A549 (cell line): ENCODE measurements around the gene C14orf119. TPM values are rescaled to one million over a fixed set of nuclear protein-coding genes. Genes with fewer than 3 reads are reported as not detected.

ENCODE experiments used
- ATAC-seq, 2 experiments: fragments of 200-7000 bp in 1 of 2; fragments of >200 bp in 1 of 2; cut with Nextera tagmentation in 1 of 2; cut with Tn5 transposase in 1 of 2; 3 replicates each; pipeline versions ENCODE4 v1.8.0 to v1.9.1; 2018 to 2020; ENCODE audit warnings: mild to moderate bottlenecking in 1 of 2, moderate library complexity in 1 of 2
- CTCF ChIA-PET: fragments of 300-600 bp; sonication (Branson Sonifier 250); formaldehyde crosslinking; extraction: SDS; loops from one replicate; lab custom pipeline; 2021; ENCODE audit warnings: antibody characterized with exemption, inconsistent platforms; lab: Yijun Ruan, JAX
- POLR2A ChIA-PET: fragments of 350-600 bp; formaldehyde crosslinking; extraction: SDS; loops from one replicate; lab custom pipeline; 2021; ENCODE audit warnings: antibody characterized with exemption, inconsistent platforms; lab: Yijun Ruan, JAX
- DNase-seq, 2 experiments: peaks; one replicate each; pipeline versions ENCODE4 v3.0.0 to v3.0.0-alpha.2; 2011 to 2016; ENCODE audit warnings: low read depth in 1 of 2, low spot score in 1 of 2
- FAIRE-seq: peaks from 2 replicates; lab custom pipeline; 2011; peaks lifted over from hg19 to GRCh38; lab: Jason Lieb, UNC
- H3K27ac ChIP-seq, 2 experiments: fragments of >200 bp; sonication (Bioruptor Twin); formaldehyde crosslinking; 3 replicates each; pipeline ENCODE4 v1.5.1; 2016 to 2017
- H3K4me1 ChIP-seq: fragments of >200 bp; sonication (Bioruptor Twin); formaldehyde crosslinking; 3 replicates; pipeline ENCODE4 v1.6.1; 2016
- H3K4me2 ChIP-seq: fragments of >200 bp; sonication (Bioruptor Twin); formaldehyde crosslinking; 3 replicates; pipeline ENCODE4 v1.6.1; 2016
- H3K4me3 ChIP-seq: fragments of >200 bp; sonication (Bioruptor Twin); formaldehyde crosslinking; 3 replicates; pipeline ENCODE4 v1.5.1; 2016
- H3K9me3 ChIP-seq: fragments of >200 bp; sonication (Bioruptor Twin); formaldehyde crosslinking; 3 replicates; pipeline ENCODE4 v1.6.1; 2016
- CBX8 ChIP-seq: fragments of 200-600 bp; sonication (generic); IDR thresholded peaks from 2 replicates; pipeline ENCODE4 v1.6.1; 2016
- CHD4 ChIP-seq: fragments of 200-600 bp; sonication (generic); IDR thresholded peaks from 2 replicates; pipeline ENCODE4 v1.6.1; 2016; ENCODE audit warnings: antibody characterized with exemption, mild to moderate bottlenecking, borderline replicate concordance
- FOSB ChIP-seq: fragments of 250-450 bp; sonication (Bioruptor Pico); IDR thresholded peaks from 2 replicates; pipeline ENCODE4 v1.5.0; 2020; ENCODE audit warnings: mild to moderate bottlenecking, moderate library complexity
- FOXS1 ChIP-seq: fragments of 250-450 bp; sonication (Bioruptor Pico); IDR thresholded peaks from 2 replicates; pipeline ENCODE4 v1.5.0; 2020; ENCODE audit warnings: mild to moderate bottlenecking, moderate library complexity
- HOXB5 ChIP-seq: fragments of 250-450 bp; sonication (Bioruptor Pico); IDR thresholded peaks from 2 replicates; pipeline ENCODE4 v1.5.0; 2020; ENCODE audit warnings: mild to moderate bottlenecking, moderate library complexity
- KDM1A ChIP-seq: fragments of 200-600 bp; sonication (generic); IDR thresholded peaks from 2 replicates; pipeline ENCODE4 v1.6.1; 2016; ENCODE audit warnings: low read depth, mild to moderate bottlenecking
- KDM5A ChIP-seq: fragments of 200-600 bp; sonication (generic); IDR thresholded peaks from 2 replicates; pipeline ENCODE4 v1.6.1; 2016; ENCODE audit warnings: antibody characterized with exemption, mild to moderate bottlenecking
- MYC ChIP-seq: IDR thresholded peaks from 2 replicates; pipeline ENCODE4 v1.6.1; 2012; ENCODE audit warnings: mild to moderate bottlenecking, inconsistent platforms, low read length, improper control_type of control experiment, borderline replicate concordance
- NFE2L2 ChIP-seq: fragments of 150-350 bp; conservative IDR thresholded peaks from 2 replicates; pipeline ENCODE4 v1.6.1; 2014; ENCODE audit warnings: low read length
- POLR2A ChIP-seq: IDR thresholded peaks from 2 replicates; pipeline ENCODE4 v1.6.1; 2012; ENCODE audit warnings: mild to moderate bottlenecking, low read length
- RAD21 ChIP-seq, 2 experiments: fragments of >200 bp in 1 of 2; sonication (Bioruptor Twin) in 1 of 2; formaldehyde crosslinking in 1 of 2; IDR thresholded peaks in 1 of 2; conservative IDR thresholded peaks in 1 of 2; 2 replicates in 1 of 2; 3 replicates in 1 of 2; pipeline ENCODE4 v1.6.1; 2012 to 2018; ENCODE audit warnings: inconsistent platforms in 1 of 2
- TFCP2L1 ChIP-seq: fragments of 250-450 bp; sonication (Bioruptor Pico); IDR thresholded peaks from 2 replicates; pipeline ENCODE4 v1.5.0; 2021; ENCODE audit warnings: mild to moderate bottlenecking
- ZC3H11A ChIP-seq: fragments of 450-650 bp; IDR thresholded peaks from 2 replicates; pipeline ENCODE4 v1.6.1; 2014; ENCODE audit warnings: antibody characterized with exemption, mild to moderate bottlenecking
- ZNF302 ChIP-seq: fragments of 250-450 bp; sonication (Bioruptor Pico); IDR thresholded peaks from 2 replicates; pipeline ENCODE4 v1.9.0; 2021; ENCODE audit warnings: inconsistent platforms, mild to moderate bottlenecking, moderate library complexity
- WGBS: methylation state at CpG from one replicate; pipeline ENCODE4 v1.1.6; 2017; ENCODE audit errors: missing lambda C conversion rate; 5-methylcytosine and 5-hydroxymethylcytosine counted together
- polyA plus RNA-seq, 4 experiments: library from polyadenylated mRNA; depleted of rRNA in 3 of 4; stranded (reverse); fragments of >200 nt; fragmentation: RNase III in 1 of 4; extraction: RNeasy Plus Mini Kit Qiagen cat#74134 plus additional on column Dnase treatment in 1 of 4; gene quantifications; 2 replicates in 3 of 4; 3 replicates in 1 of 4; pipeline ENCODE4 v1.2.3, GENCODE V29; 2011 to 2017
- TF ChIP-seq, protein P1 (sequence below): IDR thresholded peaks from 2 replicates; pipeline ENCODE4 v1.6.1; 2012
- TF ChIP-seq, protein P2 (sequence below): IDR thresholded peaks from 2 replicates; pipeline ENCODE4 v1.6.1; 2012; ENCODE audit warnings: low read depth, borderline replicate concordance
- TF ChIP-seq, protein P3 (sequence below): fragments of 150-350 bp; IDR thresholded peaks from 2 replicates; pipeline ENCODE4 v1.6.1; 2014; ENCODE audit warnings: low read depth, mild to moderate bottlenecking, low read length
- TF ChIP-seq, protein P4 (sequence below): fragments of 200-600 bp; sonication (generic); IDR thresholded peaks from 2 replicates; pipeline ENCODE4 v1.6.1; 2016; ENCODE audit warnings: antibody characterized with exemption, mild to moderate bottlenecking, moderate library complexity
- TF ChIP-seq, protein P5 (sequence below): fragments of >200 bp; sonication (Bioruptor Twin); formaldehyde crosslinking; IDR thresholded peaks from 2 replicates; pipeline ENCODE4 v1.6.1; 2016
- TF ChIP-seq, protein P6 (sequence below): fragments of 450-650 bp; IDR thresholded peaks from 2 replicates; pipeline ENCODE4 v1.6.1; 2014; ENCODE audit warnings: antibody characterized with exemption

The C14orf119 gene
- polyA plus RNA-seq, 2 of the 4 experiments (the other 2 are of a cell fraction) = 82.5 to 102 TPM

DNA sequence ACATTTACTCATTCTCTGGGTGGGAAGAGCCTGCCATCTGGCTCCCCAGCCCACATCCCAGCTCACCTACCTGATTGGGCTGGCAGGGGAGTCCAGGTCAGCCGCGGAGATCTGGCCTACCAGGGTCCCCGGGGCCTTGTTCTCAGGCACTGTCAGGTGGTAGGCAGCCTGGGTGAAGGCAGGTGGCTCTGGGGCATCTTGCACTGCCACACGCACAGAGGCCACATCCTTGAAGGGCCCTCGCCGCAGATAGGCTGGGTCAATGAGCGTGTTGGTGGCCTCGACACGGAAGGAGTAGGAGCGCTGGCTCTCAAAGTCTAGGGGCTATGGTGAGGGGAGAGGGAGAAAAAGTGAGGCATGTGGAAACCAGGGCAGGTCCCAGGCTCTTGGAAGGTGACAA lies 41.9 kb upstream of the C14orf119 start:
- no peak for DNase-seq
- ATAC-seq = no peak
- Histone ChIP-seq H3K9me3 (no peaks in the 10 kb centered on the region), H3K4me3 (no peak overlapping the region), H3K27ac (no peak overlapping the region), H3K4me2 (no peak overlapping the region), H3K4me1 (peaks cover 18% of the 10 kb centered on the region)
- no peak for FAIRE-seq
- POLR2A ChIA-PET = interaction anchor here (0.5 kb wide), 1 partner anchor 138 kb away, joined by 3 read pairs; no protein-coding TSS in a partner anchor
- WGBS = 91% methylated on average over 8 of the region's 10 CpGs
- TF ChIP-seq HOXB5 (CRISPR knock-in tag) (no peak), CBX8 (no peak), CHD4 (no peak), ZNF302 (CRISPR knock-in tag) (no peak), KDM1A (no peak), RAD21 (conservative IDR thresholded peaks at IDR 0.05 in 1 of 2, IDR thresholded peaks at IDR 0.05 in 1 of 2) (no peak), FOXS1 (CRISPR knock-in tag) (no peak), MYC (no peak), FOSB (CRISPR knock-in tag) (no peak), NFE2L2 (no peak), TFCP2L1 (no peak), POLR2A (no peak), KDM5A (no peak), ZC3H11A (no peak)
- TF ChIP-seq, protein P1, sequence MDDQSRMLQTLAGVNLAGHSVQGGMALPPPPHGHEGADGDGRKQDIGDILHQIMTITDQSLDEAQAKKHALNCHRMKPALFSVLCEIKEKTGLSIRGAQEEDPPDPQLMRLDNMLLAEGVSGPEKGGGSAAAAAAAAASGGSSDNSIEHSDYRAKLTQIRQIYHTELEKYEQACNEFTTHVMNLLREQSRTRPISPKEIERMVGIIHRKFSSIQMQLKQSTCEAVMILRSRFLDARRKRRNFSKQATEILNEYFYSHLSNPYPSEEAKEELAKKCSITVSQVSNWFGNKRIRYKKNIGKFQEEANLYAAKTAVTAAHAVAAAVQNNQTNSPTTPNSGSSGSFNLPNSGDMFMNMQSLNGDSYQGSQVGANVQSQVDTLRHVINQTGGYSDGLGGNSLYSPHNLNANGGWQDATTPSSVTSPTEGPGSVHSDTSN = no peak
- TF ChIP-seq, protein P2, sequence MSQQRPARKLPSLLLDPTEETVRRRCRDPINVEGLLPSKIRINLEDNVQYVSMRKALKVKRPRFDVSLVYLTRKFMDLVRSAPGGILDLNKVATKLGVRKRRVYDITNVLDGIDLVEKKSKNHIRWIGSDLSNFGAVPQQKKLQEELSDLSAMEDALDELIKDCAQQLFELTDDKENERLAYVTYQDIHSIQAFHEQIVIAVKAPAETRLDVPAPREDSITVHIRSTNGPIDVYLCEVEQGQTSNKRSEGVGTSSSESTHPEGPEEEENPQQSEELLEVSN = no peak
- TF ChIP-seq, protein P3, sequence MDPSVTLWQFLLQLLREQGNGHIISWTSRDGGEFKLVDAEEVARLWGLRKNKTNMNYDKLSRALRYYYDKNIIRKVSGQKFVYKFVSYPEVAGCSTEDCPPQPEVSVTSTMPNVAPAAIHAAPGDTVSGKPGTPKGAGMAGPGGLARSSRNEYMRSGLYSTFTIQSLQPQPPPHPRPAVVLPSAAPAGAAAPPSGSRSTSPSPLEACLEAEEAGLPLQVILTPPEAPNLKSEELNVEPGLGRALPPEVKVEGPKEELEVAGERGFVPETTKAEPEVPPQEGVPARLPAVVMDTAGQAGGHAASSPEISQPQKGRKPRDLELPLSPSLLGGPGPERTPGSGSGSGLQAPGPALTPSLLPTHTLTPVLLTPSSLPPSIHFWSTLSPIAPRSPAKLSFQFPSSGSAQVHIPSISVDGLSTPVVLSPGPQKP = no peak
- TF ChIP-seq, protein P4, sequence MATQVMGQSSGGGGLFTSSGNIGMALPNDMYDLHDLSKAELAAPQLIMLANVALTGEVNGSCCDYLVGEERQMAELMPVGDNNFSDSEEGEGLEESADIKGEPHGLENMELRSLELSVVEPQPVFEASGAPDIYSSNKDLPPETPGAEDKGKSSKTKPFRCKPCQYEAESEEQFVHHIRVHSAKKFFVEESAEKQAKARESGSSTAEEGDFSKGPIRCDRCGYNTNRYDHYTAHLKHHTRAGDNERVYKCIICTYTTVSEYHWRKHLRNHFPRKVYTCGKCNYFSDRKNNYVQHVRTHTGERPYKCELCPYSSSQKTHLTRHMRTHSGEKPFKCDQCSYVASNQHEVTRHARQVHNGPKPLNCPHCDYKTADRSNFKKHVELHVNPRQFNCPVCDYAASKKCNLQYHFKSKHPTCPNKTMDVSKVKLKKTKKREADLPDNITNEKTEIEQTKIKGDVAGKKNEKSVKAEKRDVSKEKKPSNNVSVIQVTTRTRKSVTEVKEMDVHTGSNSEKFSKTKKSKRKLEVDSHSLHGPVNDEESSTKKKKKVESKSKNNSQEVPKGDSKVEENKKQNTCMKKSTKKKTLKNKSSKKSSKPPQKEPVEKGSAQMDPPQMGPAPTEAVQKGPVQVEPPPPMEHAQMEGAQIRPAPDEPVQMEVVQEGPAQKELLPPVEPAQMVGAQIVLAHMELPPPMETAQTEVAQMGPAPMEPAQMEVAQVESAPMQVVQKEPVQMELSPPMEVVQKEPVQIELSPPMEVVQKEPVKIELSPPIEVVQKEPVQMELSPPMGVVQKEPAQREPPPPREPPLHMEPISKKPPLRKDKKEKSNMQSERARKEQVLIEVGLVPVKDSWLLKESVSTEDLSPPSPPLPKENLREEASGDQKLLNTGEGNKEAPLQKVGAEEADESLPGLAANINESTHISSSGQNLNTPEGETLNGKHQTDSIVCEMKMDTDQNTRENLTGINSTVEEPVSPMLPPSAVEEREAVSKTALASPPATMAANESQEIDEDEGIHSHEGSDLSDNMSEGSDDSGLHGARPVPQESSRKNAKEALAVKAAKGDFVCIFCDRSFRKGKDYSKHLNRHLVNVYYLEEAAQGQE = no peak
- TF ChIP-seq, protein P5, sequence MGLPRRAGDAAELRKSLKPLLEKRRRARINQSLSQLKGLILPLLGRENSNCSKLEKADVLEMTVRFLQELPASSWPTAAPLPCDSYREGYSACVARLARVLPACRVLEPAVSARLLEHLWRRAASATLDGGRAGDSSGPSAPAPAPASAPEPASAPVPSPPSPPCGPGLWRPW = no peak
- TF ChIP-seq, protein P6, sequence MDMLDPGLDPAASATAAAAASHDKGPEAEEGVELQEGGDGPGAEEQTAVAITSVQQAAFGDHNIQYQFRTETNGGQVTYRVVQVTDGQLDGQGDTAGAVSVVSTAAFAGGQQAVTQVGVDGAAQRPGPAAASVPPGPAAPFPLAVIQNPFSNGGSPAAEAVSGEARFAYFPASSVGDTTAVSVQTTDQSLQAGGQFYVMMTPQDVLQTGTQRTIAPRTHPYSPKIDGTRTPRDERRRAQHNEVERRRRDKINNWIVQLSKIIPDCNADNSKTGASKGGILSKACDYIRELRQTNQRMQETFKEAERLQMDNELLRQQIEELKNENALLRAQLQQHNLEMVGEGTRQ = no peak
- CTCF ChIA-PET = interaction anchor here (0.8 to 33.8 kb wide), 6 partner anchors 10 to 65 kb away, joined by 3 to 1206 read pairs (median 4); partner anchors contain the start of gene AJUBA
